HG03565 (cell line): ENCODE data around the gene PPIH.
"Not testable (repeated sequence)": the region's sequence is repeated elsewhere in the genome, so short reads cannot be mapped to it uniquely, and the experiment has no call there.

Experiments used
- ATAC-seq: cut with Tn5 transposase; IDR thresholded peaks from one replicate; pipeline ENCODE4 v1.9.1; 2021; ENCODE audit warnings: mild to moderate bottlenecking, moderate library complexity; ENCODE audit not compliant: unreplicated experiment

PPIH gene

DNA sequence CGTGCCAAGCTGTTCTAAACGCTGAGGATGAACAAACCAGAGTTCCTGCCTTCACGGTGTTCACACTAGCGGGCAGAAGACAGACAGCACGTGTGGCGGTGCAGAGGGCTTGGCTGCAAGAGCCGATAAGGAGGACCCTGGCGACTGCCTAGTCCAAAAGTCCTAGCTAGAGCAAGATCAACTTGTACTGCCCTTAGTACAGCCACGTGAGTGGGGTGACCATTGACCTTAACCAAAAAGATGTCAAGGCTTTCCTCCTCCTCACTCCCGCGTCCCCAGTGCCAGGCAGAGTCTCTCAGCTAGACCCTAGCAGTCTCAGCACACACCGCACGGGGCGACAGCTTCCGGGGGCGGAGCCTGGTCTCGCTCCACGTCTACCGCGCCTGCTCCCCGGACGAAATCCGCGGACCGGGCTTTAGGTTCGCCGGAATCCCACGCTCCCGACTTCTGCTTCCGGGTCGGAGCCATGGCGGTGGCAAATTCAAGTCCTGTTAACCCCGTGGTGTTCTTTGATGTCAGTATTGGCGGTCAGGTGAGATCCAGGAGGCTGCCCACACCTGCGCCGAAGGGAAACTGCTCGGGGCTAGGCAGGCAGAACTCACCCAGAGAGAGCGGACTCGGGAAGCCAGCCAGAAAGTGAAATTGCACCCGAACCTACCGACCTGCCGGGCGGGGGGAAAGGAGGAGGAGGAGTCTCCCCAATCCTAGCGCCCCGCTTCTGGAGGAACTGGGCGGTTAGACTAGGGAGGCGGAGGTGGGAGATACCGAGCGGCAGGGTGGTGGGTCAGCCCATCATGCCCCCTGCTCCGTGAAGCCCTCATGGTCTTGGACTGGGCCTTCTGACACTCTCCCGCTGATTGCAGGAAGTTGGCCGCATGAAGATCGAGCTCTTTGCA is at the start of gene PPIH:
PPIH (plus strand) TSS at position 443 of the 896 bp plus-strand sequence; CDS start at position 467, 24 bp downstream.
- ATAC-seq = peak; percentile 82

DNA sequence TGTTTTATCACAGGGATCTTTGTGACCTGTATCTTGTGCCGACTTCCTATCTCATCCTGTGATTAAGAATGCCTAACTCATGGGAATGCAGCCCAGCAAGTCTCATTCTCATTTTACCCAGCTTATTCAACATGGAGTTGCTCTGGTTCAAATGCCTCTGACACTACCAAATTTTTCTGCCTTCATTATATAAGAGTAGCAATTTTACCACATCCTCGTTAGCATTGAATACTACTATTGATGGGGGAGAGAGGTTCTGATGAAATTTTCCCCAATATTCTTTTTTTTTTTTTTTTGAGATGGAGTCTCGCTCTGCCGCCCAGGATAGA is 44.5 kb upstream of the PPIH start:
- ATAC-seq = no peak

DNA sequence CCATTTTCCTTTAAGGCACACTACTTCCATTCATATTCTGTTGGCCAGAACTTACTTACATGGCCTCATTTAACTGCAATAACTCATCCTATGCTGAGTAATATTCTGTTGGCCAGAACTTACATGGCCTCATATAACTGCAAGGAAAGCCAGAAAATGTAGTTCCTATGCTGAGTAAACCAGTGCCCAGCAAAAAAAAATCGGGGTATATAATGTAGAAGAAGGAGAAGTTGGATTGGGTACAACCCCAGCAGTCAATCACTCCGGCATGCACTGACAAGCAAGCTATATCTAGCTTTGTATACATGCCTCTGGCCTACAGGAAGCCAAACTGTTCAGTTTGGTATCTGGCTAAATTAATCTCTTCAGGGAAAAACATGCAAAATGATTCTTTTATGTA is 39.4 kb upstream of the PPIH start:
- ATAC-seq = no peak

DNA sequence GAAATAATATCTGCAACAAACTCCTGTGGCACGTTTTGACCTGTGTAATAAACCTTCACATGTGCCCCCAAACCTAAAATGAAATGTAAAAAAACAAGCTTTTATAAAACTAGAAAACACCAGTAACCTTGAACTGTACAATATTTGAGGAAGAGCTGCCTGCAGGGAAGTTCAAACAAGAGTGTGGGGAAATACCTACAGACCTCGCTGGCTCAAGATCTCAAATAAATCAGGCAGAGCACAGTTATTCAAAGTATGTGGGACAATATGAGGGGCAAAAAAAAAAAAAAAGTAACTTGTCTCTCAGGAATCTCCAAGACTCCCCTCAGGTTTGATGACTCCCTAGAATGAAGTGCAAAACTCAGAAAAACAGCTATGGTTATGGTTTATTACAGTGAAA is 37.9 kb upstream of the PPIH start:
- no peak for ATAC-seq

DNA sequence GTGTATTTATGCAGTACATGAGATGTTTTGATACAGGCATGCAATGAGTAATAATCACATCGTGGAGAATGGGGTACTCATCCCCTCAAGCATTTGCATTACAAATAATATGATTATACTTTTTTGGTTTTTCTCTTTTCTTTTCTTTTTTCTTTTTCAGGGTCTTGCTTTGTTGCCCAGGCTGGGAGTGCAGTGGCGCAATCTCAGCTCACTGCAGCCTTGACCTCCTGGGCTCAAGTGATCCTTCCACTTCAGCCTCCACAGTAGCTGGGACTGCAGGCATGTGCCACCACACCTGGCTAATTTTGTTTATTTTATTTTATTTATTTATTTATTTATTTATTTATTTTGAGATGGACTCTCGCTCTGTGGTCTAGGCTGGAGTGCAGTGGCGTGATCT is 37.0 kb upstream of the PPIH start:
- ATAC-seq = not testable (repeated sequence)

DNA sequence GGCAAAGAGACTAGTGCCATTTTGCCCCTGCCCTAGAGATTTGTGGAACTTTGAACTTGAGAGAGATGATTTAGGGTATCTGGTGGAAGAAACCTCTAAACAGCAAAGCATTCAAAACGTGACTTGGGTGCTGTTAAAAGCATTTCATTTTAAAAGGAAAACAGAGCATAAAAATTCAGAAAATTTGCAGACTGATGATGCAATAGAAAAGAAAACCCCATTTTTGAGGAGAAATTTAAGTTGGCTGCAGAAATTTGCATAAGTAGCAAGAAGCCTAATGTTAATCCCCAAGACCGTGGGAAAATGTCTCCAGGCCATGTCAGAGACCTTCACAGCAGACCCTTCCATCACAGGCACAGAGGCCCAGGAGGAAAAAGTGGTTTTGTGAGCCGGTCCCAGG is 31.0 kb upstream of the PPIH start:
- not testable (repeated sequence) for ATAC-seq

DNA sequence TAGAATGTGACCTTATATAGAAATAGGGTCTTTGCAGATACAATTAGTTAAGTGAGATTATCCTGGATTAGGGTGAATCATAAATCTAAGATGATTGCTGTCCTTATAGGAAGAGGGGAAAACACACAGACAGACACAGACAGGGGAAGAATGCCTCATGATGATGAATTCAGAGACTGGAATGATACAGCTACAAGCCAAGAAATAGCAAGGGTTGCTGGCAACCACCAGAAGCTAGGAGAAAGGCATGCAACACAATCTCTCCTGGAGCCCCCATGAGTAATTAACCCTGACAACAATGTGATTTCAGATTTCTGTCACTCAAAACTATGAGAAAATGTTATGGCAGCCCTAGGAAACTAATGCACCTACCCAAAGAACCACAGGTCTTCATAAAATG is 19.1 kb upstream of the PPIH start:
- no peak for ATAC-seq

DNA sequence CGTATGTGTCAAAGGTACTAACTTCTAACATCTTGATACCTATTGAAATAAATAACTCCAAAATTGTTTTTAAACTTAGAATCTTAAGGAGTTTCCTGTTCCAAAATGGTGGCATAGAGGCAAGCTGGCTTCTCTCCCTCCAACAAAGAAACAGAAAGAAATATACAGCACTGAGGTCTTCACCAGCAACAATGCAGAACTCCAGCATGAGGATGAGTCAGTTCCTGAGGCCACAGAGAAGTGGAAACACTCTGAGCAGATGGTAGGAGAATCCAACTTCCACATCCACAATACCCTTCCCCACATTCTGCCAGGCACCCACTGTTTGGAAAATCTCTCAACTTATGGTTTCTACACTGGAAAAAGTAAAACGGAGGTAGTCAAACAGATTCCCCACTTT is 12.2 kb upstream of the PPIH start:
- ATAC-seq = no peak

DNA sequence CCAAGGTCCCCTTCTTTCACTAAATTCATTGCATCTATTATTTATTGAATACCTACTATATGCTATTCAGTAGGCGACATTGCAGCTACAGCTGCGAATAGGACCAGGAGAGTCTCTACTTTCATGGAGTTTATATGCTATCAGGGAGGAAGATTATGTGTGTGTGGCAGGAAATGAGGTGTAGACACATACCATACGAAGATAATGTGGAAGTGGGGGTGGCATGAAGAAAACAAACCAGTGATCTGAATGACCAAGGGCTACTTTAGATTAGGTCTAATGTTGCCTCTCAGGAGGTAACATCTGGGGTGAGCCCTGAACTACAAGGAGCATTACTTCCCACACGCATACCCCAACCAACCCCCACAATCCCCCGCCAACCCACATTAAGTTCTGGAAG is 1.0 kb upstream of the PPIH start:
- ATAC-seq = no peak

DNA sequence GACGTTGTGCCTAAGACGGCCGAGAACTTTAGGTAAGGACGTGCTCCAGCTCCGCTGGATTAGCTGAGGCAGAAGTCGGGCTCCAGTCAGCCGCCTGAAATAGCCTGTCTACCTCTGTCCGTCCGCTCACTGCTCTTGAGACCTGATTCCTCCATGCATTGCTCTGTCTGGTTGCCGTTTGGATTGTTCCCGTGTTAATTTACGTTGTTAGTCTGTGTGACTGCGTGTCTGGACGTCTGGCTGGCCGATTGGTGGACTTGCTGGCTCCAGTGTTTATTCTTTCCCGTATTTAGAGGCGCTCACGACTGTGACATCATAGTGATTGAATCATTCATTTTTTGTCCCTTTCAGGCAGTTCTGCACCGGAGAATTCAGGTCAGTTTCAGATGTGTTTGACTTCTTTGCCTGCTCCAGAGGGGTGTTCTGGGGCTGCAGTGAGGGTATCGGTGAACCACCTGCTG is 684 bp downstream of the PPIH start:
- ATAC-seq = no peak

DNA sequence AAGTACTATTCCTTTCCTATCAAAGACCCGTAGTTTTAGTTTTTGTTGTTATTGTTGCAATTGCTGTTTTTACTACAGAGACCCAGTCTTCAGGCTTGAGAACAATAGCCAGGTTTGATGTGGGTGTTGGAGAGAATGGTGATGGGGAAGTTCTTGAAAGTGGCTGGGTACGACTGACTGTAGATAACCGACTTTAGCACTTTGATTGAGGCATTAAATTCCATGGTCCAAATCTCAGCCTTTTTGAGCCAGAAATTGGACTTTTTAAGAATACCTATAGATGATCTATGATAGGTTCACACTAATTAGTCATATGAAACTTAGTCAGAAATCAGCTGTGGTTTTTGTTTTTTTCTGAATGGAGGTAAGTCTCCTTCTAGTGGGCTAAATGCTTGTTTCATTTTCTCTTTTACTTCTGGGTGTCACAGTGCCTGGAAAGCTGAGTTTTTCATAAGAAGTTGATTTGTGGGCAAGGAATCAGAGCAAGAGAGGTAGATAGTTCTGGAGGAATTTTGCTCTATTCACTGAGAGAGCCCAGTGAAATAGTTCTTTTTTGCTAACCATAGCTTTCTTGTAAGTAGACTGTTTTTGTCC is 2.8 kb downstream of the PPIH start:
- no peak for ATAC-seq

DNA sequence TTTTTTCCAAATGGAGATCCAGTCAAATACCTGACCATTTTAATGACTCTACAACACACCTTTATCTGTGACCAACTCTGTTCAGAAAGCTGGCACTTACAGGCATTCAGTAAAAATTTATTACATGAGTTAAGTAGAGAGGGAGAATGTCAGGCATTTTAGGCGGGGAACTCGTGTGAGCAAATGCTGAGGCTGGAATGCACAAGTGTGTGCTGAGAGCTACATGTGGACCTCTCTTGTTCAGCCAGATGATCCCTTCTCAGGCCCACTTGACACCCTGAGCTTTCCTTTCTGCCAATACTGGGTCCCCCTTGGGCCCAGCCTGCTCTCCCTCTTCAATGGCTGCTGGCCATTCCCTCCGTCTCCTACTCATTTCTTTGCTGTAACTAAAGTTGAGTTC is 11.7 kb downstream of the PPIH start:
- ATAC-seq = no peak

DNA sequence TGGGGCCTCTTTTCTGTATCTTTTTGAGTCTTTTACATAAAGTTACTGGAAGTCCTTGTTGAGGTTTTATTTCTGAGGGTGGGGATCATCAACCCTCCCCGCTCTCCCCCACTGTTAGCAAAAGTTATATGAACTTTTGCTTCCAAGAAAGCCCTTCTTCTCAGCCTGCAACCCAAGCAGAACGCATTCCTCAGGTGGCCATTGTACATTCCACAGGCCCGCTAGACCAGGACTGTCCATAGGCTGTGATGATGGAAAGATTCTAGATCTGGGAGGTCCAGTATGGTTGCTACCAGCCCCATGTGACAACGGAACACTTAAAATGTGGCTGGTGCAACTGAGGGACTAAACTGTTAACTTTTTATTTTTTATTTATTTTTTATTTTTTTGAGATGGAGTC is 12.2 kb downstream of the PPIH start:
- no peak for ATAC-seq

DNA sequence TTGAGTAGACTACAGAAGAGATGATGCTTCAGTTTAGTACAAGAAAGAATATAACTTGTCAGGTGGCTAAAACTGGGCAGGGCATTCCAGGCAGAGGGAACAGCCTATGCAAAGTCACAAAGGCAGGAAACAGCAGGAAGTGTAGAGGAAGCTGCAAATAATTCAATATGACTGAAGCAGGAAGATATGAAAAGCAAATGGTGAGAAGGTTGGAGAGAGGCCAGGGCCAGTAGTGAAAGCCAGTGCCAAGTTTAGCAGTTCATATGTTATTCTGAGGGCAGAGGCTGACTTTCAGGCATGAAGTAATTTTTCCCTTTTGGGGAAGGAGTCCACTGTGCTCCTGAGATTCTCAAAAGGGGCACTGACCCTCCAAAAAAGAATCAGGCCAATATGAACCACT is 16.0 kb downstream of the PPIH start:
- ATAC-seq = no peak

DNA sequence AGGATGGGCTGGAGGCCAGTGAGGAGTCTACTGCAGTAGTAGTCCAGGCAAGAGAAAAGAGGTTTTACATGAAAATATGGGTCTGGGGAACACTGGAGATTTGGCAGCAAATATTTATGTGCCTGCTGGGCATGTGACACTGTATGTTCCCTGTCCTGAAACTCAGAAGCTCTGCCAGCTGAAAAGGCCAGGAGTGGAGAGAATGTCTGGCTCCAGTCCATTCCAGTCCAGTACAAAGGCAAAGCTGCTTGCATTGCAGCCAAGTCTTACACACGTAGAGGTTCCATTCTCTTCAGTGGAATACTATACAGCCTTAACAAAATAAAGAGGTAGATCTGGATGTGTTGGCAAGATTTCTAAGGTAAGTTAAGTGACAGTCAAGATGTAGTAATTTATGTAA is 16.5 kb downstream of the PPIH start:
- no peak for ATAC-seq

DNA sequence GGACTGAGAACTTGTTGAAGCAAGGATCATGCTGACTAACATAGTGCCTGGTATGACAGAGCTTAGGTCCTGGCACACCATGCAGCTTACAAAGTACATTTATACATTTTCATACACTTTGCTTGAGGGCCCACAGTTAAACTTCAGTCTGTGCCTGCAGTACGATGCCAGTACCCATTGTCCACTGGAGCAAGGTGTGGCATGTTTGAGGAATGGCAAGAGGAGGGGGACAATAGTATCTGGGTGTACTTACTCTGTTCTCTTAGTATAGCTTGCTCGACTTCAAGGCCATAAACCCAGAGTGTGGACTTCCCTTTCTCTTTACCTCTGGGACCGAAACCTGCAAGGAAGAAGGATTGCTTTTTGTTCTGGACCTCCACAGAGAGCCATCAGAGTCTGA is 17.2 kb downstream of the PPIH start:
- no peak for ATAC-seq

DNA sequence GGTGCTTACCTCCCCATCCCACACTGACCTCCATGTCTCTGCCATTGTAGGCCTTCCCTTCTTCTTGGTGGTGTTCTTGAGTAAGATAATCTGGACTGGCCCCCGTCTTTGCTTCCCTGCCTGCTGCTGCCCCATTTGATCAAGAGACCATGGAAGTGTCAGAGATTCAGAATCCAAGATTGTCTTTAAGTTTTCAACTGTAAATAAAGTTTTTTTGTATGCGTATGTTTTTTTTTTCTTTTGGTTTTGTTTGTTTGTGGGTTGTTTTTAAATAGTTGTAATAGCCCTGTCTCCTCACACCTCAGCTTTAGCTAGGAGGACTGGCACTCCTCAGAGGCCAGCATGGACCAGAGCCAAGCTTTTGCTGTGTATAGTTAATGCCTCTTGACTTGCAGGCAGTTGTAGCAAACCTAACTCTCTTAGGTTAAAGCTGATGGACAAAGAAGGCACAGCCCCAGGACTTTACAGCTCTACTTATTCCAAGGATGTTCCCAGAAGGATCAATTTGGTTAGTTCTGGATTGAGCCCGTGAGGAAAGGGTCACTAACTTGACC is 18.4 kb downstream of the PPIH start:
- ATAC-seq = no peak

DNA sequence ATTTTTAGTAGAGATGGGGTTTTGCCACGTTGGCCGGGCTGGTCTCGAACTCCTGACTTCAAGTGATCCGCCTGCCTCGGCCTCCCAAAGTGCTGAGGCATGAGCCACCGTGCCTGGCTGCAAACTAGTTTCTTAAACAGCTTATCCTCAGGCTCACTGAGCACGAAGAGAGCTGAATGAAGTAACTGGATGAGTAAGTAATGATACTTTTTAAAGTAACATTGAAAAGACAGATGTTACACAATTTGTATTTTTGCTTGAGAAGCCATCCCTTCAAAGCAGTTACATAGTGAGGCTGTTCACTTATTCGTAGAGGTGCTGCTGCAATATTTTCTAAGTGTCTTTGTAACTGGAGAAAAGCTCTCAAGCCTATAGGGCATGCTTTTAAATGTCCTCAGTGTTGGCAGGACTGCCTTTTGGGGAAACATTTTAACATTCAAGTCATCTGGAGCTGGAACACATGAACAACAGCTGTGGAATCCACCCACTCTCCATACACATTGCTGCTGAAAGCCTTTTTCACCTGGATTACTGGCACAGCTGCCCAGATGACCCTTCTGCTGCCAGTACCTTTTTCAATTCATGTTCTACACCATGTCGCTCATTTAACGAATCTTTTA is 21.3 kb downstream of the PPIH start:
- ATAC-seq = no peak

DNA sequence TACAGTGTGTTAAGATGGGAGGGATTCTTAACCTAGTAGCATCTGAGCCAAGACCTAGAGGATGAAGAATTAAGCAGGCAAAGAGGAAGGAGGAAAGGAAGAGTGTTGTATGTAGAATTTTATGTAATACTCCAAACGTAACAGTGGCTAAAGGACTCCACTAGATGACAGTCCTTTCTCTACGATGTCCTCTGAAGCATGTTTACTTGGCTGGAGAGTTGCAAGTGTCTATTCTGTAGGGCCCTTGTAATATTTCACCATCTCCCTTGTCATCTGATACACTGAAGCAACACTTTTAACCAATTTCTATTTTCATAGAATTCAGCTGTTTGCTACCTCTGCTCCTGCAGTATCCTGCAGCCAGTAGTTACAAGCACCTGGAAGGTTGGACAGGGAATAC is 21.8 kb downstream of the PPIH start:
- no peak for ATAC-seq

DNA sequence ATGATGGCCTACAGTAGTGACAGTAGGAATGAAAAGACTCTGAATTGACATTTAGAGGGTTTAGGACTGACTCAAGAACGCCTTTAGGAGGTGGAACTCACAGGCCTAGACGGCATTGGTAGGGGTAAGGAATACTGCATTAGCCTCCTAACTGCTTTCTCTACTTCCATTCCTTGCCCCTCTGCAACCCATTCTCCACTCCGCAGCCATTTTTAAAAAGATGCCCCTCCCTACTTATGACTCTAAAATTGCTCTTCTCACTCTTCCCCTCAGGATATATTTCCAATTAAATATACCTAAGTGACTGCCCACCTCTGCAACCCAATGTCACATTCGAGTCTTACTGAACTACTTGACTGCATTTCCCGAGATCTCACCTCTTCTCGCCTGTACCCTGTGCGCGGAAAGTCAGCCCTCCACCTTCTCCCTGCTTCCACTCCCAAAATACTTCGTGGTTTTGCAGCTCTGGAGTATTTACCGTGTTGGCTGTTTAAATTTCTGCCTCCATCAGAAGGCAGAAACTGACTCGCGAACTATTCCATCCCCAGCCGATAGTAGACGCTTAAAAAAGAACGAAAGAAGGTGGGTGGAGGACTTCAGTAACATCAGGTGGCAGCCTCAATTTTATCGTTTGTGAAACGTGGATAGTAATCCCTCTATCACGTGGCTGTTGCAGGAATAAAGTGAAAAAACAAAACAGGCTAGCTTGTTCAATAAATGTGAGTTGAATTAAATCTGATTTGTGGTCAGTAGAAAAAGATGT is 22.9 kb downstream of the PPIH start:
- ATAC-seq = no peak
